Measurements from ENCODE around the gene CRCP.

DNA sequence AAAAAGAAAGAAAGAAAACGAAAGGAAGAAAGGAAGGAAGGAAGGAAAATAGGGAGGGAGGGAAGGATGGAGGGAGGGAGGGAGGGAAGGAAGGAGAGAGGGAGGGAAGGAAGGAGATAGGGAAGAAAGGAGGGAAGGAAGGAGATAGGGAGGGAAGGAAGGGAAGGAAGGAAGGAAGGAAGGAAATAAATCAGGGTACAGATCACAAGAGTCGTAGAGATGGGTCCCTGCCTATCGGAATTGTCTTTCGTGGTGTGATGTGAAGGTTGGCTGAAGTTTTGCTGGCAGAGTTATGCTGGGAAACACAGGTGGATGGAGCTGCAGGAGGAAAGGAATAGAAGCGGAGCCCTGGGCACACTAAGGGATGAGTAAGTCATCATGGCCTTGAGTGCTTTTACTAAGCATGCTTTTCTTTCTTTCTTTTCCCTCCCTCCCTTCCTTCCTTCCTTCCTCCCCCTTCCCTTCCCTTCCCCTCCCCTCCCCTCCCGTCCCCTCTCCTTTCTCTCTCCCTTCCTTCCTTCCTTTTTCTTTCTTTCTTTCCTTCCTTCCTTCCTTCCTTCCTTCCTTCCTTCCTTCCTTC is 78.6 kb downstream of the CRCP start:
- TF ChIP-seq POLR2AphosphoS5 (IDR thresholded peaks at IDR 0.05; ENCODE audit: low read length) (no peak), SUZ12 (IDR thresholded peaks at IDR 0.05; ENCODE audit: unreplicated experiment) (no peak), CBFB (IDR thresholded peaks at IDR 0.05; ENCODE audit: low read depth) (no peak), ZNF207 (IDR thresholded peaks at IDR 0.05; ENCODE audit: borderline replicate concordance) (no peak), CEBPB (IDR thresholded peaks at IDR 0.05; ENCODE audit: borderline replicate concordance in 1 of 2, low read depth in 2 of 2, low read length in 2 of 2) (no peak), JUND (IDR thresholded peaks at IDR 0.05; ENCODE audit: low read depth, low read length) (no peak), POLR2A (IDR thresholded peaks at IDR 0.05; ENCODE audit: low read depth, low read length) (no peak), EP300 (IDR thresholded peaks at IDR 0.05; ENCODE audit: borderline replicate concordance in 1 of 2, control insufficient read depth in 1 of 2, low read depth in 2 of 2, low read length in 2 of 2) (no peak), RCOR1 (conservative IDR thresholded peaks at IDR 0.05; ENCODE audit: low read depth, low read length) (no peak)
- TF ChIP-seq, protein P1, sequence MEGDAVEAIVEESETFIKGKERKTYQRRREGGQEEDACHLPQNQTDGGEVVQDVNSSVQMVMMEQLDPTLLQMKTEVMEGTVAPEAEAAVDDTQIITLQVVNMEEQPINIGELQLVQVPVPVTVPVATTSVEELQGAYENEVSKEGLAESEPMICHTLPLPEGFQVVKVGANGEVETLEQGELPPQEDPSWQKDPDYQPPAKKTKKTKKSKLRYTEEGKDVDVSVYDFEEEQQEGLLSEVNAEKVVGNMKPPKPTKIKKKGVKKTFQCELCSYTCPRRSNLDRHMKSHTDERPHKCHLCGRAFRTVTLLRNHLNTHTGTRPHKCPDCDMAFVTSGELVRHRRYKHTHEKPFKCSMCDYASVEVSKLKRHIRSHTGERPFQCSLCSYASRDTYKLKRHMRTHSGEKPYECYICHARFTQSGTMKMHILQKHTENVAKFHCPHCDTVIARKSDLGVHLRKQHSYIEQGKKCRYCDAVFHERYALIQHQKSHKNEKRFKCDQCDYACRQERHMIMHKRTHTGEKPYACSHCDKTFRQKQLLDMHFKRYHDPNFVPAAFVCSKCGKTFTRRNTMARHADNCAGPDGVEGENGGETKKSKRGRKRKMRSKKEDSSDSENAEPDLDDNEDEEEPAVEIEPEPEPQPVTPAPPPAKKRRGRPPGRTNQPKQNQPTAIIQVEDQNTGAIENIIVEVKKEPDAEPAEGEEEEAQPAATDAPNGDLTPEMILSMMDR (IDR thresholded peaks at IDR 0.05 in 2 of 3, conservative IDR thresholded peaks at IDR 0.05 in 1 of 3; ENCODE audit: control insufficient read depth in 2 of 3, extremely low read depth in 1 of 3, insufficient read depth in 1 of 3, low read depth in 3 of 3, low read length in 3 of 3), result no peak
- TF ChIP-seq, protein P2, sequence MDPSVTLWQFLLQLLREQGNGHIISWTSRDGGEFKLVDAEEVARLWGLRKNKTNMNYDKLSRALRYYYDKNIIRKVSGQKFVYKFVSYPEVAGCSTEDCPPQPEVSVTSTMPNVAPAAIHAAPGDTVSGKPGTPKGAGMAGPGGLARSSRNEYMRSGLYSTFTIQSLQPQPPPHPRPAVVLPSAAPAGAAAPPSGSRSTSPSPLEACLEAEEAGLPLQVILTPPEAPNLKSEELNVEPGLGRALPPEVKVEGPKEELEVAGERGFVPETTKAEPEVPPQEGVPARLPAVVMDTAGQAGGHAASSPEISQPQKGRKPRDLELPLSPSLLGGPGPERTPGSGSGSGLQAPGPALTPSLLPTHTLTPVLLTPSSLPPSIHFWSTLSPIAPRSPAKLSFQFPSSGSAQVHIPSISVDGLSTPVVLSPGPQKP (IDR thresholded peaks at IDR 0.05; ENCODE audit: low read depth, low read length), result no peak
- TF ChIP-seq, protein P3, sequence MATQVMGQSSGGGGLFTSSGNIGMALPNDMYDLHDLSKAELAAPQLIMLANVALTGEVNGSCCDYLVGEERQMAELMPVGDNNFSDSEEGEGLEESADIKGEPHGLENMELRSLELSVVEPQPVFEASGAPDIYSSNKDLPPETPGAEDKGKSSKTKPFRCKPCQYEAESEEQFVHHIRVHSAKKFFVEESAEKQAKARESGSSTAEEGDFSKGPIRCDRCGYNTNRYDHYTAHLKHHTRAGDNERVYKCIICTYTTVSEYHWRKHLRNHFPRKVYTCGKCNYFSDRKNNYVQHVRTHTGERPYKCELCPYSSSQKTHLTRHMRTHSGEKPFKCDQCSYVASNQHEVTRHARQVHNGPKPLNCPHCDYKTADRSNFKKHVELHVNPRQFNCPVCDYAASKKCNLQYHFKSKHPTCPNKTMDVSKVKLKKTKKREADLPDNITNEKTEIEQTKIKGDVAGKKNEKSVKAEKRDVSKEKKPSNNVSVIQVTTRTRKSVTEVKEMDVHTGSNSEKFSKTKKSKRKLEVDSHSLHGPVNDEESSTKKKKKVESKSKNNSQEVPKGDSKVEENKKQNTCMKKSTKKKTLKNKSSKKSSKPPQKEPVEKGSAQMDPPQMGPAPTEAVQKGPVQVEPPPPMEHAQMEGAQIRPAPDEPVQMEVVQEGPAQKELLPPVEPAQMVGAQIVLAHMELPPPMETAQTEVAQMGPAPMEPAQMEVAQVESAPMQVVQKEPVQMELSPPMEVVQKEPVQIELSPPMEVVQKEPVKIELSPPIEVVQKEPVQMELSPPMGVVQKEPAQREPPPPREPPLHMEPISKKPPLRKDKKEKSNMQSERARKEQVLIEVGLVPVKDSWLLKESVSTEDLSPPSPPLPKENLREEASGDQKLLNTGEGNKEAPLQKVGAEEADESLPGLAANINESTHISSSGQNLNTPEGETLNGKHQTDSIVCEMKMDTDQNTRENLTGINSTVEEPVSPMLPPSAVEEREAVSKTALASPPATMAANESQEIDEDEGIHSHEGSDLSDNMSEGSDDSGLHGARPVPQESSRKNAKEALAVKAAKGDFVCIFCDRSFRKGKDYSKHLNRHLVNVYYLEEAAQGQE (IDR thresholded peaks at IDR 0.05; ENCODE audit: low read depth, low read length), result no peak
- TF ChIP-seq, protein P4, sequence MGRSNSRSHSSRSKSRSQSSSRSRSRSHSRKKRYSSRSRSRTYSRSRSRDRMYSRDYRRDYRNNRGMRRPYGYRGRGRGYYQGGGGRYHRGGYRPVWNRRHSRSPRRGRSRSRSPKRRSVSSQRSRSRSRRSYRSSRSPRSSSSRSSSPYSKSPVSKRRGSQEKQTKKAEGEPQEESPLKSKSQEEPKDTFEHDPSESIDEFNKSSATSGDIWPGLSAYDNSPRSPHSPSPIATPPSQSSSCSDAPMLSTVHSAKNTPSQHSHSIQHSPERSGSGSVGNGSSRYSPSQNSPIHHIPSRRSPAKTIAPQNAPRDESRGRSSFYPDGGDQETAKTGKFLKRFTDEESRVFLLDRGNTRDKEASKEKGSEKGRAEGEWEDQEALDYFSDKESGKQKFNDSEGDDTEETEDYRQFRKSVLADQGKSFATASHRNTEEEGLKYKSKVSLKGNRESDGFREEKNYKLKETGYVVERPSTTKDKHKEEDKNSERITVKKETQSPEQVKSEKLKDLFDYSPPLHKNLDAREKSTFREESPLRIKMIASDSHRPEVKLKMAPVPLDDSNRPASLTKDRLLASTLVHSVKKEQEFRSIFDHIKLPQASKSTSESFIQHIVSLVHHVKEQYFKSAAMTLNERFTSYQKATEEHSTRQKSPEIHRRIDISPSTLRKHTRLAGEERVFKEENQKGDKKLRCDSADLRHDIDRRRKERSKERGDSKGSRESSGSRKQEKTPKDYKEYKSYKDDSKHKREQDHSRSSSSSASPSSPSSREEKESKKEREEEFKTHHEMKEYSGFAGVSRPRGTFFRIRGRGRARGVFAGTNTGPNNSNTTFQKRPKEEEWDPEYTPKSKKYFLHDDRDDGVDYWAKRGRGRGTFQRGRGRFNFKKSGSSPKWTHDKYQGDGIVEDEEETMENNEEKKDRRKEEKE (IDR thresholded peaks at IDR 0.05), result no peak
- TF ChIP-seq, protein P5, sequence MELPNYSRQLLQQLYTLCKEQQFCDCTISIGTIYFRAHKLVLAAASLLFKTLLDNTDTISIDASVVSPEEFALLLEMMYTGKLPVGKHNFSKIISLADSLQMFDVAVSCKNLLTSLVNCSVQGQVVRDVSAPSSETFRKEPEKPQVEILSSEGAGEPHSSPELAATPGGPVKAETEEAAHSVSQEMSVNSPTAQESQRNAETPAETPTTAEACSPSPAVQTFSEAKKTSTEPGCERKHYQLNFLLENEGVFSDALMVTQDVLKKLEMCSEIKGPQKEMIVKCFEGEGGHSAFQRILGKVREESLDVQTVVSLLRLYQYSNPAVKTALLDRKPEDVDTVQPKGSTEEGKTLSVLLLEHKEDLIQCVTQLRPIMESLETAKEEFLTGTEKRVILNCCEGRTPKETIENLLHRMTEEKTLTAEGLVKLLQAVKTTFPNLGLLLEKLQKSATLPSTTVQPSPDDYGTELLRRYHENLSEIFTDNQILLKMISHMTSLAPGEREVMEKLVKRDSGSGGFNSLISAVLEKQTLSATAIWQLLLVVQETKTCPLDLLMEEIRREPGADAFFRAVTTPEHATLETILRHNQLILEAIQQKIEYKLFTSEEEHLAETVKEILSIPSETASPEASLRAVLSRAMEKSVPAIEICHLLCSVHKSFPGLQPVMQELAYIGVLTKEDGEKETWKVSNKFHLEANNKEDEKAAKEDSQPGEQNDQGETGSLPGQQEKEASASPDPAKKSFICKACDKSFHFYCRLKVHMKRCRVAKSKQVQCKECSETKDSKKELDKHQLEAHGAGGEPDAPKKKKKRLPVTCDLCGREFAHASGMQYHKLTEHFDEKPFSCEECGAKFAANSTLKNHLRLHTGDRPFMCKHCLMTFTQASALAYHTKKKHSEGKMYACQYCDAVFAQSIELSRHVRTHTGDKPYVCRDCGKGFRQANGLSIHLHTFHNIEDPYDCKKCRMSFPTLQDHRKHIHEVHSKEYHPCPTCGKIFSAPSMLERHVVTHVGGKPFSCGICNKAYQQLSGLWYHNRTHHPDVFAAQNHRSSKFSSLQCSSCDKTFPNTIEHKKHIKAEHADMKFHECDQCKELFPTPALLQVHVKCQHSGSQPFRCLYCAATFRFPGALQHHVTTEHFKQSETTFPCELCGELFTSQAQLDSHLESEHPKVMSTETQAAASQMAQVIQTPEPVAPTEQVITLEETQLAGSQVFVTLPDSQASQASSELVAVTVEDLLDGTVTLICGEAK (IDR thresholded peaks at IDR 0.05; ENCODE audit: borderline replicate concordance), result no peak
